Mesenchymal stem cell (in vitro differentiated cells and primary cell): ENCODE measurements around the gene RAB36. TPM values are rescaled to one million over a fixed set of nuclear protein-coding genes. Genes with fewer than 3 reads are reported as not detected.

Source experiments
- DNase-seq: peaks from one replicate; pipeline ENCODE4 v3.0.0-alpha.2; 2013
- H2AFZ ChIP-seq: one replicate; pipeline ENCODE4 v1.6.1; 2013; ENCODE audit warnings: low read depth, mild to moderate bottlenecking, control low read depth, inconsistent platforms, low read length, moderate library complexity
- H2AK5ac ChIP-seq: 2 replicates; pipeline ENCODE4 v1.6.1; 2013; ENCODE audit warnings: low read length, moderate library complexity, mild to moderate bottlenecking, inconsistent platforms; ENCODE audit not compliant: severe bottlenecking
- H2BK120ac ChIP-seq: one replicate; pipeline ENCODE4 v1.6.1; 2013; ENCODE audit warnings: low read depth, mild to moderate bottlenecking, inconsistent platforms, low read length, moderate library complexity
- H2BK12ac ChIP-seq, 2 experiments: one replicate each; pipeline ENCODE4 v1.6.1; 2013; ENCODE audit warnings: inconsistent platforms in 2 of 2, low read length in 2 of 2, mild to moderate bottlenecking in 2 of 2, moderate library complexity in 2 of 2, control low read depth in 1 of 2
- H2BK15ac ChIP-seq: one replicate; pipeline ENCODE4 v1.6.1; 2013; ENCODE audit warnings: mild to moderate bottlenecking, low read depth, inconsistent platforms; ENCODE audit not compliant: poor library complexity, severe bottlenecking
- H2BK5ac ChIP-seq: 2 replicates; pipeline ENCODE4 v1.6.1; 2013; ENCODE audit warnings: low read depth, mild to moderate bottlenecking, low read length, control low read depth, inconsistent platforms; ENCODE audit not compliant: poor library complexity, severe bottlenecking
- H3K14ac ChIP-seq, 2 experiments: one replicate each; pipeline ENCODE4 v1.6.1; 2013; ENCODE audit warnings: inconsistent platforms in 2 of 2, low read length in 2 of 2, control low read depth in 1 of 2, mild to moderate bottlenecking in 1 of 2, moderate library complexity in 1 of 2
- H3K18ac ChIP-seq, 2 experiments: one replicate each; pipeline ENCODE4 v1.6.1; 2013; ENCODE audit warnings: inconsistent platforms in 2 of 2, low read length in 2 of 2, control low read depth in 1 of 2, low read depth in 1 of 2, mild to moderate bottlenecking in 1 of 2
- H3K23ac ChIP-seq, 2 experiments: one replicate each; pipeline ENCODE4 v1.6.1; 2013; ENCODE audit warnings: inconsistent platforms in 2 of 2, low read length in 2 of 2, mild to moderate bottlenecking in 2 of 2, moderate library complexity in 2 of 2, control low read depth in 1 of 2
- H3K27ac ChIP-seq: 2 replicates; pipeline ENCODE4 v1.5.1; 2013; ENCODE audit warnings: mild to moderate bottlenecking, moderate library complexity, low read length, control low read depth, inconsistent platforms; ENCODE audit not compliant: poor library complexity, severe bottlenecking
- H3K27me3 ChIP-seq, 2 experiments: 2 replicates each; pipeline versions ENCODE4 v1.6.1 to v1.7.0; 2013; ENCODE audit warnings: low read length in 2 of 2, mild to moderate bottlenecking in 2 of 2, moderate library complexity in 2 of 2, control low read depth in 1 of 2, inconsistent platforms in 1 of 2; ENCODE audit not compliant: control insufficient read depth in 1 of 2, insufficient read depth in 1 of 2
- H3K36me3 ChIP-seq, 2 experiments: 2 replicates each; pipeline versions ENCODE4 v1.6.1 to v1.7.0; 2013; ENCODE audit warnings: low read length in 2 of 2, control low read depth in 1 of 2, inconsistent platforms in 1 of 2, low read depth in 1 of 2, mild to moderate bottlenecking in 1 of 2; ENCODE audit not compliant: insufficient read depth in 2 of 2, control insufficient read depth in 1 of 2
- H3K4ac ChIP-seq, 2 experiments: one replicate each; pipeline ENCODE4 v1.6.1; 2013; ENCODE audit warnings: inconsistent platforms in 2 of 2, low read length in 2 of 2, mild to moderate bottlenecking in 2 of 2, moderate library complexity in 2 of 2, control low read depth in 1 of 2, low read depth in 1 of 2
- H3K4me1 ChIP-seq: 2 replicates; pipeline ENCODE4 v1.6.1; 2013; ENCODE audit warnings: low read depth, low read length, control low read depth; ENCODE audit not compliant: control insufficient read depth, insufficient read depth
- H3K4me2 ChIP-seq: 2 replicates; pipeline ENCODE4 v1.6.1; 2013; ENCODE audit warnings: low read length, mild to moderate bottlenecking, inconsistent platforms; ENCODE audit not compliant: poor library complexity, severe bottlenecking
- H3K4me3 ChIP-seq, 2 experiments: 2 replicates each; pipeline versions ENCODE4 v1.5.1 to v1.7.0; 2013; ENCODE audit warnings: low read length in 2 of 2, mild to moderate bottlenecking in 2 of 2, control low read depth in 1 of 2, low read depth in 1 of 2; ENCODE audit not compliant: insufficient read depth in 1 of 2
- H3K79me1 ChIP-seq: replicated peaks from 2 replicates; pipeline ENCODE4 v1.6.1; 2013; ENCODE audit warnings: mild to moderate bottlenecking, control low read depth, low read length, inconsistent platforms; ENCODE audit not compliant: poor library complexity, severe bottlenecking
- H3K9ac ChIP-seq: 2 replicates; pipeline ENCODE4 v1.7.0; 2013; ENCODE audit warnings: mild to moderate bottlenecking, low read length, moderate library complexity
- H3K9me3 ChIP-seq: 2 replicates; pipeline ENCODE4 v1.7.0; 2013; ENCODE audit warnings: mild to moderate bottlenecking, low read length; ENCODE audit not compliant: control insufficient read depth
- H4K8ac ChIP-seq: one replicate; pipeline ENCODE4 v1.6.1; 2013; ENCODE audit warnings: inconsistent platforms, mild to moderate bottlenecking, low read length, moderate library complexity
- H4K91ac ChIP-seq: one replicate; pipeline ENCODE4 v1.6.1; 2013; ENCODE audit warnings: mild to moderate bottlenecking, low read length, inconsistent platforms
- WGBS: methylation state at CpG from one replicate; pipeline ENCODE4 v1.1.7; 2013; ENCODE audit warnings: mixed read lengths; 5-methylcytosine and 5-hydroxymethylcytosine counted together
- polyA plus RNA-seq, 2 experiments: library from polyadenylated mRNA; stranded (reverse); fragments of 200-250 nt; gene quantifications; one replicate each; pipeline ENCODE4 v1.2.3, GENCODE V29; 2013

The RAB36 gene
- 1.7 TPM for polyA plus RNA-seq (2013, experiment 1 of 2)
- 1.9 TPM for polyA plus RNA-seq (2013, experiment 2 of 2)

DNA sequence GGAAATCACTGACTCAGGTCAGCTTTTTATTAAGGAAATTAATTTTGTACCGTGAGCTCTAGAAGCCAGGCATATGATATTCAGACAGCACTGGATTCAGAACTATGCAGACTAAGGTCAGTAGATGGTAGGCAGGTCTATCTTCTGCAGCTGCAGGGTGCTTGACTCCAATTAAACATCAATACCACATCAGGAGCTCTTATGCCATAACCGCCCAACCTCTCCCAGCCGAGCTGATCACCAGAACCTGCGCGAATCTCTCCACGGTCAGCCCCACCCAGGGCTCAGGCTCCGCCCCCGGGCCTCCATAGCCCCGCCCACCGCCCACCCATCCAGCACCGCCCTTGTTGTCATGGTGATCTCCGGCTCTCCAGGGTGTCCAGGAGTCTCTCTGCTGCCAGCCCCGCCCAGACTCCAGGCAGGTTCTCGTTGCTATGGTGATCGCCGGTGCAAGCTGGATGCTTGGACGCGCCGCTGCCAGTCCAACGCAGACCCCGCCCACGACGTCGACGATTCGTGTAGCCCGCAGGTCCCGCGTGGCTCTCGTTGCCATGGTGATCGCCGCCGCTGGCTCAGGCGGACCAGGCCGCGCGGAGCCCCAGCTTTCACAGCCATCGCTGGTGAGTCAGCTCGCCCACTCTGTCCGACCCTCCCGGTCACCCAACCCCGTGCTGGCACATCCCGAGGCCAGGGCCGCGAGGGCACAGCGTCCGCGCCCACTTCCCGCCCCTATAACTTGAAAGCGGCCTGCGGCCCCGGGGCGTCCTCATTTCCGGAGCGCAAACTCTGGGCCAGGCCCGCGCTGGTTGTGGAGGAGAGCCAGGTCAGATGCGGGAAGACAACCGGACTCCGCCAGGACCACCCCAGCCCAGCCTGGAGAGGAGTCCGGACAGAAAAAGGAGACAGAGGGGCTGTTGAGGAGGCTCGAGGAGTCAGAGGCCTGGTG is at the start of gene RAB36:
TSS of gene RAB36 (plus strand) at position 546 of the 946 bp plus-strand sequence. CDS start 1,140 bp downstream, outside the sequence.
- H3K4ac ChIP-seq, result no peak within 1 kb of the TSS
- H2BK120ac ChIP-seq, result no peak within 1 kb of the TSS
- H3K18ac ChIP-seq, result peak within 1 kb of the TSS in 1 of 2 experiments; percentile 50
- H2BK5ac ChIP-seq, result no peak within 1 kb of the TSS
- H3K23ac ChIP-seq, result no peak within 1 kb of the TSS
- H4K91ac ChIP-seq, result peak within 1 kb of the TSS; percentile 37
- H3K27ac ChIP-seq, result peak within 1 kb of the TSS; percentile 11
- H3K14ac ChIP-seq, result no peak within 1 kb of the TSS
- H4K8ac ChIP-seq, result peak within 1 kb of the TSS; percentile 55
- 14% methylated on average over 62 of the region's 62 CpGs for WGBS
- H3K36me3 ChIP-seq, result peaks cover 6 to 11% of the 10 kb centered on the region in 2 experiments
- H3K9ac ChIP-seq, result peak within 1 kb of the TSS; percentile 95
- no peak within 1 kb of the TSS for H2AK5ac ChIP-seq
- peak within 1 kb of the TSS; percentile 94 for H3K4me2 ChIP-seq
- H3K4me1 ChIP-seq, result peaks cover 29% of the 10 kb centered on the region
- H2AFZ ChIP-seq, result peak within 1 kb of the TSS; percentile 72
- peaks cover 2% of the 10 kb centered on the region for H3K79me1 ChIP-seq
- no peaks in the 10 kb centered on the region for H3K9me3 ChIP-seq
- peak; percentile 96 for DNase-seq
- H2BK12ac ChIP-seq, result no peak within 1 kb of the TSS
- H3K27me3 ChIP-seq, result no peaks in the 10 kb centered on the region
- peak within 1 kb of the TSS; percentile 68 to 83 for H3K4me3 ChIP-seq
- peak within 1 kb of the TSS; percentile 55 for H2BK15ac ChIP-seq

DNA sequence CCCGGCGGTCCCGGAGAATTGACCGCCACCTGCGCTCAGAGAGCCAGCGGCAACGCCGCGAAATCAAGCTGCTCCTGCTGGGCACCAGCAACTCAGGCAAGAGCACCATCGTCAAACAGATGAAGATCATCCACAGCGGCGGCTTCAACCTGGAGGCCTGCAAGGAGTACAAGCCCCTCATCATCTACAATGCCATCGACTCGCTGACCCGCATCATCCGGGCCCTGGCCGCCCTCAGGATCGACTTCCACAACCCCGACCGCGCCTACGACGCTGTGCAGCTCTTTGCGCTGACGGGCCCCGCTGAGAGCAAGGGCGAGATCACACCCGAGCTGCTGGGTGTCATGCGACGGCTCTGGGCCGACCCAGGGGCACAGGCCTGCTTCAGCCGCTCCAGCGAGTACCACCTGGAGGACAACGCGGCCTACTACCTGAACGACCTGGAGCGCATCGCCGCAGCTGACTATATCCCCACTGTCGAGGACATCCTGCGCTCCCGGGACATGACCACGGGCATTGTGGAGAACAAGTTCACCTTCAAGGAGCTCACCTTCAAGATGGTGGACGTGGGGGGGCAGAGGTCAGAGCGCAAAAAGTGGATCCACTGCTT is 49.4 kb upstream of the RAB36 start:
- Histone ChIP-seq H3K18ac (no peak overlapping the region), H3K23ac (no peak overlapping the region), H2AFZ (no peak overlapping the region), H3K9ac (no peak overlapping the region), H2BK120ac (no peak overlapping the region), H2BK5ac (no peak overlapping the region), H3K14ac (peak overlapping the region in 1 of 2 experiments; percentile 26), H3K27ac (no peak overlapping the region), H2AK5ac (no peak overlapping the region), H3K36me3 (no peaks in the 10 kb centered on the region), H2BK15ac (no peak overlapping the region), H2BK12ac (no peak overlapping the region), H3K4ac (no peak overlapping the region), H3K4me1 (no peaks in the 10 kb centered on the region), H3K4me3 (no peak overlapping the region), H4K91ac (no peak overlapping the region), H3K9me3 (no peaks in the 10 kb centered on the region), H3K79me1 (no peaks in the 10 kb centered on the region), H3K27me3 (peaks cover 0 to 11% of the 10 kb centered on the region in 2 experiments), H4K8ac (no peak overlapping the region), H3K4me2 (no peak overlapping the region)
- WGBS, result 95% methylated on average over 45 of the region's 45 CpGs
- no peak for DNase-seq

DNA sequence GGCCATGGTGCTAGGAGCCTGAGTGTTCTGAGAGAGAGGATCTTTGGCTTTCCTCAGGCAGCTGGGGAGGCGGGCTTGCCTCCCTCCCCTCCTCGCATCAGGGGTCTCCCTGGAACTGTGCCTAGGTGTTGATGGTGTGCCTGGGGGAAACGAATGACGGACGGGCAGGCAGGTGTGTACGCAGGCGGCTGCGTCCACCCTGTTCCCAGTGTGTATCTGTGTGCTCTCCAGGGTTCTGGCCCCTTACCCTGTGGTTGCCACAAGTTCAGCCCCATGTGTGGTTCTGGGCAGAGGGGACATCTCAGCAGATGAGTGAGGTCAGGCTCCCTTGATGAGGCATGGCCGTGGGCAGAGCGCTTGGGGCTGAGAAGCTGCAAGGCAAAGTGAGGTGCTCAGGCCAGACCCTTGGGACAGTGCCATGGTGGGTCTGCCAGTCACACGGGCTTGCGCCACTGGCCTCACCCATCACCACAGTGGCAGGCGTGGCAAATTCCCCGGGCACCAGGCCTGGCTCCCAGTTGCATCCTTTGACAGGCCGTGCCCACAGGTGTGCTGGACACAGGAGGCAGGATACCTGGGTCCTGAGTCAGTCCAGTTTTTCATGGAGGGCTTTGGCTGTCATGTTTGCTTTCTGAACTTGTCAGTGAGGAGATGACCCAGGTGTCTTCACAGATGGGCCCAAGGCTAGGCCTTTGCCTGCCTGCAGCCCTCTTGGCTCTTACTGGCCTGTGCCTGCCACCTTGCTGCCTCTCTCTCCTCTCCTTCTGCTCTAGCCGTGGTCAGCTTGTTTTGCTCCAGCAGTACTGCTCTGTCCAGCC is 47.7 kb upstream of the RAB36 start:
- no peaks in the 10 kb centered on the region for H3K4me1 ChIP-seq
- H3K79me1 ChIP-seq, result no peaks in the 10 kb centered on the region
- no peak overlapping the region for H2AFZ ChIP-seq
- H4K91ac ChIP-seq, result no peak overlapping the region
- no peaks in the 10 kb centered on the region for H3K36me3 ChIP-seq
- peaks cover 0 to 13% of the 10 kb centered on the region in 2 experiments for H3K27me3 ChIP-seq
- H2BK12ac ChIP-seq, result no peak overlapping the region
- no peak overlapping the region for H2BK15ac ChIP-seq
- no peak overlapping the region for H2BK5ac ChIP-seq
- no peak overlapping the region for H3K9ac ChIP-seq
- H3K18ac ChIP-seq, result no peak overlapping the region
- no peak overlapping the region for H3K4me2 ChIP-seq
- no peak overlapping the region for H2AK5ac ChIP-seq
- no peak overlapping the region for H3K4ac ChIP-seq
- no peak overlapping the region for H3K27ac ChIP-seq
- no peak overlapping the region for H3K4me3 ChIP-seq
- H4K8ac ChIP-seq, result no peak overlapping the region
- no peak overlapping the region for H2BK120ac ChIP-seq
- H3K14ac ChIP-seq, result no peak overlapping the region
- no peak overlapping the region for H3K23ac ChIP-seq
- H3K9me3 ChIP-seq, result no peaks in the 10 kb centered on the region
- DNase-seq, result no peak
- 90% methylated on average over 16 of the region's 16 CpGs for WGBS
